ENCODE measurements around the gene GRAMD1A.

- TF ChIP-seq ZNF274 (IDR thresholded peaks at IDR 0.05; ENCODE audit: low read depth, low read length), result no peak
- no peak for TF ChIP-seq YY1 (IDR thresholded peaks at IDR 0.05; ENCODE audit: insufficient read depth, insufficient read length)
- TF ChIP-seq SUZ12 (IDR thresholded peaks at IDR 0.05; ENCODE audit: extremely low read depth, insufficient read depth, insufficient read length), result no peak
Measured at GRCh38 chr19:34994286-34994642, 5.9 kb upstream of the GRAMD1A start.
